Raji (cell line): ENCODE results near the gene ADGRG1.

Experiments
- POLR2A ChIP-seq: IDR thresholded peaks from 2 replicates; pipeline ENCODE4 v1.6.1; 2011; ENCODE audit warnings: low read depth, low read length, control low read depth; ENCODE audit not compliant: insufficient read depth

ADGRG1 gene

GRCh38 chr16:57657228-57657627 lies 28.8 kb downstream of the ADGRG1 start:
- no peak for TF ChIP-seq POLR2A

- TF ChIP-seq POLR2A = no peak
Observed at GRCh38 chr16:57658130-57658877, 29.9 kb downstream of the ADGRG1 start.

GRCh38 chr16:57658878-57659674 lies 30.6 kb downstream of the ADGRG1 start:
- no peak for TF ChIP-seq POLR2A

GRCh38 chr16:57660715-57661463 lies 32.5 kb downstream of the ADGRG1 start:
- TF ChIP-seq POLR2A = no peak

- no peak for TF ChIP-seq POLR2A
Observed at GRCh38 chr16:57661510-57661909, 33.1 kb downstream of the ADGRG1 start.

GRCh38 chr16:57661936-57662906 lies 33.8 kb downstream of the ADGRG1 start:
- TF ChIP-seq POLR2A = no peak

- no peak for TF ChIP-seq POLR2A
Observed at GRCh38 chr16:57663436-57663835, 35.0 kb downstream of the ADGRG1 start.

- TF ChIP-seq POLR2A = no peak
Observed at GRCh38 chr16:57663917-57664661, 35.7 kb downstream of the ADGRG1 start.

- no peak for TF ChIP-seq POLR2A
Observed at GRCh38 chr16:57664662-57665025, 36.2 kb downstream of the ADGRG1 start.

- TF ChIP-seq POLR2A = no peak
Observed at GRCh38 chr16:57665541-57665940, 37.1 kb downstream of the ADGRG1 start.

- no peak for TF ChIP-seq POLR2A
Observed at GRCh38 chr16:57666353-57667047, 38.1 kb downstream of the ADGRG1 start.

- TF ChIP-seq POLR2A = no peak
Observed at GRCh38 chr16:57667048-57667525, 38.7 kb downstream of the ADGRG1 start.
